Left kidney (tissue), 8 donors: Measurements from ENCODE around the gene SMLR1. TPM values are rescaled to one million over a fixed set of nuclear protein-coding genes. Genes with fewer than 3 reads are reported as not detected.
A peak's percentile ranks its signal among the peaks of the same experiment; 100 is the strongest.
"Not testable (repeated sequence)": the region's sequence is repeated elsewhere in the genome, so short reads cannot be mapped to it uniquely, and the experiment has no call there.

Source experiments
- DNase-seq: peaks from one replicate; pipeline ENCODE4 v3.0.0-alpha.2; 2013
- long read RNA-seq, 8 donors: transcript quantifications; one replicate each; lab custom pipeline, GENCODE V29; 2026
- polyA plus RNA-seq: library from polyadenylated mRNA; unstranded; fragments of 120-200 nt; gene quantifications from one replicate; pipeline ENCODE4 v1.2.1, GENCODE V29; 2013; ENCODE audit not compliant: insufficient read length

Gene SMLR1
- 1.9 TPM for polyA plus RNA-seq
- long read RNA-seq, donor 1, transcript SMLR1-201 (2 exons, 2,512 nt) = major isoform, 5 of 5 reads
- long read RNA-seq, donor 1, partial matches to known transcripts = 0 of 5 reads
- long read RNA-seq, donor 1, other reads (novel, unspliced or antisense) = 0 of 5 reads
- long read RNA-seq, donor 2, partial matches to known transcripts = 0 of 1 reads
- long read RNA-seq, donor 2, other reads (novel, unspliced or antisense) = 0 of 1 reads
- long read RNA-seq, donor 3, partial matches to known transcripts = 0 of 2 reads
- long read RNA-seq, donor 3, other reads (novel, unspliced or antisense) = 0 of 2 reads
- long read RNA-seq, donor 4 = 0 reads
- long read RNA-seq, donor 5, partial matches to known transcripts = 0 of 4 reads
- long read RNA-seq, donor 5, other reads (novel, unspliced or antisense) = 0 of 4 reads
- long read RNA-seq, donor 6, partial matches to known transcripts = 0 of 2 reads
- long read RNA-seq, donor 6, other reads (novel, unspliced or antisense) = 0 of 2 reads
- long read RNA-seq, donor 7, partial matches to known transcripts = 0 of 3 reads
- long read RNA-seq, donor 7, other reads (novel, unspliced or antisense) = 0 of 3 reads
- long read RNA-seq, donor 8, partial matches to known transcripts = 0 of 1 reads
- long read RNA-seq, donor 8, other reads (novel, unspliced or antisense) = 0 of 1 reads

GRCh38 chr6:130827247-130828149 lies at the start of gene SMLR1:
Gene SMLR1, plus strand, starts transcription at chr6:130827406. Its CDS starts 8 bp downstream, at chr6:130827414.
- DNase-seq = no peak

GRCh38 chr6:130778946-130779657 lies 48.1 kb upstream of the SMLR1 start:
- no peak for DNase-seq

GRCh38 chr6:130779658-130780033 lies 47.6 kb upstream of the SMLR1 start:
- no peak for DNase-seq

- no peak for DNase-seq
Observed at GRCh38 chr6:130780122-130780521, 47.1 kb upstream of the SMLR1 start.

- DNase-seq = no peak
Observed at GRCh38 chr6:130781557-130781956, 45.6 kb upstream of the SMLR1 start.

GRCh38 chr6:130783416-130784107 lies 43.6 kb upstream of the SMLR1 start:
- DNase-seq = no peak

- DNase-seq = no peak
Observed at GRCh38 chr6:130787726-130788500, 39.3 kb upstream of the SMLR1 start.

GRCh38 chr6:130788954-130789353 lies 38.3 kb upstream of the SMLR1 start:
- no peak for DNase-seq

- DNase-seq = no peak
Observed at GRCh38 chr6:130794010-130794697, 33.1 kb upstream of the SMLR1 start.

GRCh38 chr6:130794738-130795137 lies 32.5 kb upstream of the SMLR1 start:
- DNase-seq = no peak

GRCh38 chr6:130796313-130796905 lies 30.8 kb upstream of the SMLR1 start:
- DNase-seq = peak; percentile 10

- no peak for DNase-seq
Observed at GRCh38 chr6:130797061-130797460, 30.1 kb upstream of the SMLR1 start.

- DNase-seq = not testable (repeated sequence)
Observed at GRCh38 chr6:130801368-130801767, 25.8 kb upstream of the SMLR1 start.

- no peak for DNase-seq
Observed at GRCh38 chr6:130810307-130811030, 16.7 kb upstream of the SMLR1 start.

GRCh38 chr6:130811932-130812331 lies 15.3 kb upstream of the SMLR1 start:
- no peak for DNase-seq

- no peak for DNase-seq
Observed at GRCh38 chr6:130814506-130814905, 12.7 kb upstream of the SMLR1 start.

- DNase-seq = no peak
Observed at GRCh38 chr6:130815200-130816071, 11.8 kb upstream of the SMLR1 start.

- DNase-seq = no peak
Observed at GRCh38 chr6:130822736-130823135, 4.5 kb upstream of the SMLR1 start.
